GM12878 (cell line): ENCODE data around the gene SOST. TPM values are rescaled to one million over a fixed set of nuclear protein-coding genes. Genes with fewer than 3 reads are reported as not detected.

ENCODE experiments used
- ATAC-seq: fragments of 200-7000 bp; cut with Tn5 transposase; 3 replicates; pipeline ENCODE4 v1.9.1; 2020; ENCODE audit warnings: mild to moderate bottlenecking, moderate library complexity
- BruUV-seq: library from RNA; stranded (reverse); fragments of 400-500 nt; replicated peaks from 2 replicates; lab custom pipeline; 2021; lab: Mats Ljungman, UMichigan
- CTCF ChIA-PET: fragments of 300-600 bp; sonication (Branson Sonifier 250); formaldehyde crosslinking; extraction: SDS; loops from one replicate; lab custom pipeline; 2021; ENCODE audit warnings: inconsistent platforms; lab: Yijun Ruan, JAX
- POLR2A ChIA-PET: fragments of 350-600 bp; formaldehyde crosslinking; extraction: SDS; loops from one replicate; lab custom pipeline; 2021; ENCODE audit warnings: inconsistent platforms; lab: Charles Lee
- RAD21 ChIA-PET: fragments of 300-600 bp; sonication (Branson Sonifier 250); formaldehyde crosslinking; loops from one replicate; lab custom pipeline; 2023; ENCODE audit warnings: antibody characterized with exemption; ENCODE audit not compliant: unreplicated experiment; lab: Charles Lee
- SMC1A ChIA-PET: fragments of 300-600 bp; sonication (Branson Sonifier 250); formaldehyde crosslinking; loops from one replicate; lab custom pipeline; 2023; ENCODE audit not compliant: unreplicated experiment, uncharacterized antibody; lab: Charles Lee
- DNase-seq: peaks from one replicate; pipeline ENCODE4 v3.0.0-alpha.2; 2011; ENCODE audit warnings: low read depth, low spot score
- FAIRE-seq: peaks from 3 replicates; lab custom pipeline; 2011; peaks lifted over from hg19 to GRCh38; lab: Jason Lieb, UNC
- H2AFZ ChIP-seq: 2 replicates; pipeline ENCODE4 v1.6.0; 2011; ENCODE audit warnings: low read depth, low read length, control low read depth; ENCODE audit not compliant: control insufficient read depth
- H3K27ac ChIP-seq: 2 replicates; pipeline ENCODE4 v1.5.1; 2011; ENCODE audit warnings: control low read depth; ENCODE audit not compliant: control insufficient read depth, insufficient read depth
- H3K27me3 ChIP-seq, 2 experiments: replicated peaks in 1 of 2; 2 replicates each; pipeline versions ENCODE4 v1.6.0 to v1.6.1; 2011; ENCODE audit warnings: low read length in 1 of 2; ENCODE audit not compliant: control insufficient read depth in 2 of 2, insufficient read depth in 2 of 2
- H3K36me3 ChIP-seq, 2 experiments: 2 replicates each; pipeline ENCODE4 v1.5.1; 2011; ENCODE audit warnings: low read length in 1 of 2; ENCODE audit not compliant: control insufficient read depth in 2 of 2, insufficient read depth in 2 of 2
- H3K4me1 ChIP-seq: 2 replicates; pipeline ENCODE4 v1.6.1; 2011; ENCODE audit warnings: mild to moderate bottlenecking, low read length, moderate library complexity, mixed read lengths; ENCODE audit not compliant: control insufficient read depth, insufficient read depth
- H3K4me2 ChIP-seq: 2 replicates; pipeline ENCODE4 v1.6.0; 2011; ENCODE audit warnings: control low read depth; ENCODE audit not compliant: control insufficient read depth, insufficient read depth
- H3K4me3 ChIP-seq: fragments of 200-600 bp; sonication (generic); 2 replicates; pipeline ENCODE4 v1.5.1; 2016
- H3K79me2 ChIP-seq: 2 replicates; pipeline ENCODE4 v1.6.0; 2011; ENCODE audit warnings: low read length; ENCODE audit not compliant: control insufficient read depth, insufficient read depth
- H3K9ac ChIP-seq: 2 replicates; pipeline ENCODE4 v1.8.0; 2011; ENCODE audit warnings: low read length, control low read depth, mixed read lengths; ENCODE audit not compliant: control insufficient read depth, insufficient read depth
- H3K9me3 ChIP-seq: replicated peaks from 3 replicates; pipeline ENCODE4 v1.5.1; 2011; ENCODE audit warnings: mild to moderate bottlenecking, low read length; ENCODE audit not compliant: control insufficient read depth, insufficient read depth
- H4K20me1 ChIP-seq: 2 replicates; pipeline ENCODE4 v1.6.0; 2011; ENCODE audit not compliant: control insufficient read depth, insufficient read depth
- BHLHE40 ChIP-seq, 2 experiments: fragments of 450-650 bp in 1 of 2; IDR thresholded peaks; 2 replicates each; pipeline ENCODE4 v1.6.1; 2011 to 2017; ENCODE audit warnings: low read depth in 2 of 2, borderline replicate concordance in 1 of 2, improper control_type of control experiment in 1 of 2, low read length in 1 of 2, mild to moderate bottlenecking in 1 of 2
- GATAD2B ChIP-seq: fragments of 450-650 bp; conservative IDR thresholded peaks from 2 replicates; pipeline ENCODE4 v1.6.1; 2017; ENCODE audit warnings: low read depth, mild to moderate bottlenecking, moderate library complexity
- KLF5 ChIP-seq: fragments of 450-650 bp; IDR thresholded peaks from 2 replicates; pipeline ENCODE4 v1.6.1; 2014; ENCODE audit warnings: mild to moderate bottlenecking; ENCODE audit not compliant: partially characterized antibody
- MTA3 ChIP-seq: IDR thresholded peaks from 2 replicates; pipeline ENCODE4 v1.6.1; 2012; ENCODE audit warnings: low read length, inconsistent platforms, borderline replicate concordance
- SMC3 ChIP-seq: IDR thresholded peaks from 2 replicates; pipeline ENCODE4 v1.6.1; 2011; ENCODE audit warnings: low read length, improper control_type of control experiment, borderline replicate concordance
- TAF1 ChIP-seq: IDR thresholded peaks from 2 replicates; pipeline ENCODE4 v1.6.1; 2011; ENCODE audit warnings: mild to moderate bottlenecking, low read depth, low read length, borderline replicate concordance
- TCF12 ChIP-seq: IDR thresholded peaks from 2 replicates; pipeline ENCODE4 v1.6.1; 2011; ENCODE audit warnings: low read depth, mild to moderate bottlenecking, low read length
- ZNF384 ChIP-seq: IDR thresholded peaks from 2 replicates; pipeline ENCODE4 v1.6.1; 2012; ENCODE audit warnings: low read depth, mild to moderate bottlenecking, low read length, improper control_type of control experiment, borderline replicate concordance
- WGBS: methylation state at CpG from one replicate; pipeline ENCODE4 v1.1.6; 2016; ENCODE audit warnings: low lambda C conversion rate; ENCODE audit not compliant: insufficient replicate concordance, insufficient coverage; ENCODE audit errors: missing lambda C conversion rate; 5-methylcytosine and 5-hydroxymethylcytosine counted together
- in situ Hi-C: fragments of 300-500 bp; cut with MboI; formaldehyde crosslinking; loops from 9 replicates; pipeline ENCODE4 v1.14.3; 2018; ENCODE audit warnings: mixed read lengths
- intact Hi-C: fragments of 100-400 bp; cut with micrococcal nuclease; formaldehyde crosslinking; loops from one replicate; pipeline ENCODE4 v1.14.2; 2022; ENCODE audit not compliant: unreplicated experiment
- polyA plus RNA-seq, 11 experiments: library from polyadenylated mRNA; depleted of rRNA in 4 of 11; unstranded in 6 of 11; stranded (reverse) in 5 of 11; fragments of >200 nt; fragmentation: Nextera tagmentation in 4 of 11; fragmentation: Illumina TruSeq in 1 of 11; extraction: Ambion mirVana in 4 of 11; extraction: Trizol in 1 of 11; gene quantifications; 1 replicate in 1 of 11; 2 replicates in 10 of 11; pipeline versions ENCODE4 v1.2.1 to v1.2.3, GENCODE V29; 2011 to 2016; ENCODE audit warnings: inconsistent platforms in 2 of 11, missing spikeins in 2 of 11, low read depth in 1 of 11
- total RNA-seq, 4 experiments: library from RNA; depleted of rRNA in 3 of 4; stranded (reverse); fragments of >200 nt in 3 of 4; fragmentation: Illumina TruSeq in 1 of 4; extraction: Trizol in 1 of 4; gene quantifications; 2 replicates each; pipeline versions ENCODE4 v1.2.1 to v1.2.3, GENCODE V29; 2013 to 2021
- TF ChIP-seq, protein P1 (sequence below): IDR thresholded peaks from 2 replicates; pipeline ENCODE4 v1.6.1; 2012; ENCODE audit warnings: low read length, inconsistent platforms

Gene SOST
- total and polyA plus RNA-seq, 10 of the 15 experiments (the other 5 are each of a cell fraction or from before 2014, with no cell fraction given): not detected

DNA sequence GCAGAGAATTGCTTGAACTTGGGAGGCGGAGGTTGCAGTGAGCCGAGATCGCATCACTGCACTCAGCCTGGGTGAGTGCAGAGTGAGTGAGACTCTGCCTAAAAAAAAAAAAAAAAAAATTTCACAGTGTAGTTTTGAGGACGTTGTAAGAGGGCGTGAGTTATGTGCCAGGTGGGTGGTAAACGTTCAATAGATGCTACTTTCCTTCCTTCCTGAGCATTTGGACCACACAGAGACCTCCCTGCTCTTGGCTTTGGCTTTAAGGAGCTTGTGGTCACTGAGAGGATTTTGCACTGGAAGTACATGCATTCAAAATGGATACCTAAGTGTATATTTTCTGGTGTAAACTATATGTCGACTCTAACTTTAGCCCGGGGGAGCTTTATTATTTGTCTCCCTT is 30.5 kb downstream of the SOST start:
- Histone ChIP-seq H3K4me2 (no peak overlapping the region), H4K20me1 (no peaks in the 10 kb centered on the region), H3K4me3 (no peak overlapping the region), H3K9ac (no peak overlapping the region), H2AFZ (no peak overlapping the region), H3K4me1 (no peaks in the 10 kb centered on the region), H3K27ac (no peak overlapping the region), H3K79me2 (no peaks in the 10 kb centered on the region), H3K27me3 (no peaks in the 10 kb centered on the region; a peak in 1 of 4 replicates), H3K36me3 (no peaks in the 10 kb centered on the region), H3K9me3 (no peaks in the 10 kb centered on the region)
- BruUV-seq: no TSS peak
- in situ Hi-C loops: no loop called here
- CTCF ChIA-PET: interaction anchor here (0.6 kb wide), 1 partner anchor 630 kb away, joined by 3 read pairs; no protein-coding TSS in a partner anchor
- FAIRE-seq: no peak
- POLR2A ChIA-PET: no interaction called here
- SMC1A ChIA-PET: interaction anchor here (1.2 to 2.1 kb wide), 2 partner anchors 28 to 33 kb away, joined by 3 to 7 read pairs; no protein-coding TSS in a partner anchor
- intact Hi-C loops: no loop called here
- TF ChIP-seq BHLHE40 (IDR thresholded peaks at IDR 0.05; ENCODE audit: borderline replicate concordance in 1 of 2, low read depth in 2 of 2, low read length in 1 of 2): no peak
- no peak for TF ChIP-seq GATAD2B
- TF ChIP-seq TAF1: no peak
- TF ChIP-seq TCF12: no peak
- TF ChIP-seq, protein P1, sequence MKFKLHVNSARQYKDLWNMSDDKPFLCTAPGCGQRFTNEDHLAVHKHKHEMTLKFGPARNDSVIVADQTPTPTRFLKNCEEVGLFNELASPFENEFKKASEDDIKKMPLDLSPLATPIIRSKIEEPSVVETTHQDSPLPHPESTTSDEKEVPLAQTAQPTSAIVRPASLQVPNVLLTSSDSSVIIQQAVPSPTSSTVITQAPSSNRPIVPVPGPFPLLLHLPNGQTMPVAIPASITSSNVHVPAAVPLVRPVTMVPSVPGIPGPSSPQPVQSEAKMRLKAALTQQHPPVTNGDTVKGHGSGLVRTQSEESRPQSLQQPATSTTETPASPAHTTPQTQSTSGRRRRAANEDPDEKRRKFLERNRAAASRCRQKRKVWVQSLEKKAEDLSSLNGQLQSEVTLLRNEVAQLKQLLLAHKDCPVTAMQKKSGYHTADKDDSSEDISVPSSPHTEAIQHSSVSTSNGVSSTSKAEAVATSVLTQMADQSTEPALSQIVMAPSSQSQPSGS: no peak
- no peak for TF ChIP-seq ZNF384
- no peak for TF ChIP-seq KLF5
- no peak for TF ChIP-seq SMC3
- no peak for TF ChIP-seq MTA3
- no peak for DNase-seq
- 50% methylated on average over 5 of the region's 8 CpGs for WGBS
- no peak for ATAC-seq
- RAD21 ChIA-PET: no interaction called here
